Caco-2 (cell line): ENCODE data around the gene TTC6. TPM values are rescaled to one million over a fixed set of nuclear protein-coding genes. Genes with fewer than 3 reads are reported as not detected.

Experiments used
- BruUV-seq: library from RNA; stranded (reverse); fragments of 400-500 nt; replicated peaks from 2 replicates; lab custom pipeline; 2021; lab: Mats Ljungman, UMichigan
- CTCF ChIA-PET: fragments of 300-600 bp; sonication (Branson Sonifier 250); formaldehyde crosslinking; loops from one replicate; lab custom pipeline; 2022; ENCODE audit warnings: antibody characterized with exemption; lab: Charles Lee
- POLR2A ChIA-PET: fragments of 300-600 bp; sonication (Branson Sonifier 250); formaldehyde crosslinking; loops from one replicate; lab custom pipeline; 2022; ENCODE audit warnings: antibody characterized with exemption; lab: Charles Lee
- DNase-seq, 2 experiments: peaks; one replicate each; pipeline versions ENCODE4 v3.0.0 to v3.0.0-alpha.2; 2020 to 2022
- H3K27me3 ChIP-seq: replicated peaks from 2 replicates; pipeline ENCODE4 v1.6.0; 2011; ENCODE audit warnings: low read length; ENCODE audit not compliant: control insufficient read depth, insufficient read depth
- H3K36me3 ChIP-seq: 2 replicates; pipeline ENCODE4 v1.5.1; 2011; ENCODE audit warnings: low read length; ENCODE audit not compliant: control insufficient read depth, insufficient read depth
- H3K4me1 ChIP-seq: fragments of 250-450 bp; sonication (Bioruptor Pico); 2 replicates; pipeline ENCODE4 v1.5.1; 2020; ENCODE audit warnings: mild to moderate bottlenecking
- H3K4me3 ChIP-seq: 2 replicates; pipeline ENCODE4 v1.5.1; 2011; ENCODE audit warnings: low read depth, mild to moderate bottlenecking, control low read depth, low read length
- H3K9me3 ChIP-seq: fragments of 250-450 bp; sonication (Bioruptor Pico); 2 replicates; pipeline ENCODE4 v1.5.1; 2020; ENCODE audit warnings: mild to moderate bottlenecking, moderate library complexity
- H3K27ac Mint-ChIP-seq: one replicate; pipeline ENCODE4 v1.8.0; 2022; ENCODE audit warnings: mixed read lengths; ENCODE audit not compliant: unreplicated experiment
- H3K27me3 Mint-ChIP-seq: one replicate; pipeline ENCODE4 v1.8.0; 2022; ENCODE audit warnings: mixed read lengths; ENCODE audit not compliant: insufficient read depth, unreplicated experiment
- H3K36me3 Mint-ChIP-seq: one replicate; pipeline ENCODE4 v1.8.0; 2022; ENCODE audit warnings: mild to moderate bottlenecking, mixed read lengths; ENCODE audit not compliant: insufficient read depth, unreplicated experiment
- H3K4me1 Mint-ChIP-seq: one replicate; pipeline ENCODE4 v1.8.0; 2022; ENCODE audit warnings: low read depth, mixed read lengths; ENCODE audit not compliant: unreplicated experiment
- H3K4me3 Mint-ChIP-seq: one replicate; pipeline ENCODE4 v1.8.0; 2022; ENCODE audit warnings: mild to moderate bottlenecking, moderate library complexity, mixed read lengths; ENCODE audit not compliant: unreplicated experiment
- H3K9me3 Mint-ChIP-seq: one replicate; pipeline ENCODE4 v1.8.0; 2022; ENCODE audit warnings: mixed read lengths; ENCODE audit not compliant: unreplicated experiment
- CTCF ChIP-seq, 2 experiments: fragments of 200-600 bp in 1 of 2; IDR thresholded peaks; 1 replicate in 1 of 2; 2 replicates in 1 of 2; pipeline versions ENCODE4 v1.5.1 to v1.8.0; 2011 to 2022; ENCODE audit warnings: antibody characterized with exemption in 1 of 2, control low read depth in 1 of 2, inconsistent platforms in 1 of 2, low read depth in 1 of 2, low read length in 1 of 2, mild to moderate bottlenecking in 1 of 2, moderate library complexity in 1 of 2; ENCODE audit not compliant: insufficient read depth in 1 of 2, severe bottlenecking in 1 of 2, unreplicated experiment in 1 of 2
- intact Hi-C: fragments of 100-400 bp; cut with micrococcal nuclease; formaldehyde crosslinking; loops from one replicate; pipeline ENCODE4 v1.10.0; 2022; ENCODE audit not compliant: unreplicated experiment
- total RNA-seq: library from RNA; stranded (reverse); gene quantifications from 2 replicates; pipeline ENCODE4 v1.2.3, GENCODE V29; 2022

Gene TTC6
- total RNA-seq, 1 experiment from 2014 or later = 19.4 TPM

- no peaks in the 10 kb centered on the region for H3K9me3 ChIP-seq
- peak in 1 of 2 experiments; percentile 12 for TF ChIP-seq CTCF (IDR thresholded peaks at IDR 0.05; ENCODE audit: insufficient read depth in 1 of 2, low read depth in 1 of 2, low read length in 1 of 2, severe bottlenecking in 1 of 2, unreplicated experiment in 1 of 2)
- intact Hi-C loops = no loop called here
- H3K4me3 ChIP-seq = peak overlapping the region; percentile 92
- H3K27me3 ChIP-seq = no peaks in the 10 kb centered on the region
- BruUV-seq = no TSS peak
- Mint-ChIP-seq H3K36me3 (peaks cover 92% of the 10 kb centered on the region), H3K4me1 (peaks cover 15% of the 10 kb centered on the region), H3K9me3 (no peaks in the 10 kb centered on the region), H3K27me3 (no peaks in the 10 kb centered on the region), H3K27ac (peak overlapping the region; percentile 95), H3K4me3 (peak overlapping the region; percentile 72)
- peaks cover 15% of the 10 kb centered on the region for H3K4me1 ChIP-seq
- H3K36me3 ChIP-seq = peaks cover 10% of the 10 kb centered on the region
- ChIA-PET POLR2A (interaction anchor here (0.6 to 2.2 kb wide), 4 partner anchors 19 to 342 kb away, joined by 5 to 7 read pairs (median 6); no protein-coding TSS in a partner anchor), CTCF (interaction anchor here (0.9 to 1.3 kb wide), 2 partner anchors 21 to 358 kb away, joined by 3 read pairs; no protein-coding TSS in a partner anchor)
- DNase-seq = peak; percentile 78 to 84
Measured at GRCh38 chr14:37587881-37588666, 7.4 kb upstream of the TTC6 start.

- no peaks in the 10 kb centered on the region for H3K27me3 Mint-ChIP-seq
- H3K27me3 ChIP-seq = no peaks in the 10 kb centered on the region
- H3K4me1 Mint-ChIP-seq = peaks cover 15% of the 10 kb centered on the region
Measured at GRCh38 chr14:37588667-37588955, 6.8 kb upstream of the TTC6 start.

More at GRCh38 chr14:37588667-37588955, 6.8 kb upstream of the TTC6 start:
- Histone ChIP-seq H3K4me1 (peaks cover 15% of the 10 kb centered on the region), H3K9me3 (no peaks in the 10 kb centered on the region), H3K36me3 (peaks cover 10% of the 10 kb centered on the region), H3K4me3 (peak overlapping the region; percentile 92)
- POLR2A ChIA-PET = interaction anchor here (1.4 to 2.2 kb wide), 2 partner anchors 26 to 342 kb away, joined by 5 to 7 read pairs; no protein-coding TSS in a partner anchor
- peak overlapping the region; percentile 72 for H3K4me3 Mint-ChIP-seq
- no peak for DNase-seq
- no peak for TF ChIP-seq CTCF (IDR thresholded peaks at IDR 0.05; ENCODE audit: insufficient read depth in 1 of 2, low read depth in 1 of 2, low read length in 1 of 2, severe bottlenecking in 1 of 2, unreplicated experiment in 1 of 2)
- peak overlapping the region; percentile 95 for H3K27ac Mint-ChIP-seq
- H3K9me3 Mint-ChIP-seq = no peaks in the 10 kb centered on the region
- H3K36me3 Mint-ChIP-seq = peaks cover 92% of the 10 kb centered on the region
- intact Hi-C loops = no loop called here
- BruUV-seq = no TSS peak
- CTCF ChIA-PET = interaction anchor here (0.9 to 1.3 kb wide), 2 partner anchors 22 to 358 kb away, joined by 3 read pairs; no protein-coding TSS in a partner anchor
